Adrenal gland (tissue), 5 donors: ENCODE results near the gene PRIMA1.

ENCODE experiments used
- POLR2A ChIP-seq, 2 donors: fragments of 450-650 bp; IDR thresholded peaks; one replicate each; pipeline ENCODE4 v1.6.1; 2017; ENCODE audit warnings: antibody characterized with exemption in 2 of 2, mild to moderate bottlenecking in 2 of 2, moderate library complexity in 1 of 2
- TF ChIP-seq, protein P1 (sequence below), 6 experiments: fragments of 450-650 bp in 4 of 6; fragments of 200-600 bp in 2 of 6; sonication (generic) in 1 of 6; IDR thresholded peaks; 1 replicate in 5 of 6; 2 replicates in 1 of 6; pipeline versions ENCODE4 v1.5.1 to v1.8.0; 2016 to 2021; ENCODE audit warnings: antibody characterized with exemption in 6 of 6, mild to moderate bottlenecking in 2 of 6, moderate library complexity in 1 of 6
- donor health status: DM: no; HTN: no; CAD: no.

DNA sequence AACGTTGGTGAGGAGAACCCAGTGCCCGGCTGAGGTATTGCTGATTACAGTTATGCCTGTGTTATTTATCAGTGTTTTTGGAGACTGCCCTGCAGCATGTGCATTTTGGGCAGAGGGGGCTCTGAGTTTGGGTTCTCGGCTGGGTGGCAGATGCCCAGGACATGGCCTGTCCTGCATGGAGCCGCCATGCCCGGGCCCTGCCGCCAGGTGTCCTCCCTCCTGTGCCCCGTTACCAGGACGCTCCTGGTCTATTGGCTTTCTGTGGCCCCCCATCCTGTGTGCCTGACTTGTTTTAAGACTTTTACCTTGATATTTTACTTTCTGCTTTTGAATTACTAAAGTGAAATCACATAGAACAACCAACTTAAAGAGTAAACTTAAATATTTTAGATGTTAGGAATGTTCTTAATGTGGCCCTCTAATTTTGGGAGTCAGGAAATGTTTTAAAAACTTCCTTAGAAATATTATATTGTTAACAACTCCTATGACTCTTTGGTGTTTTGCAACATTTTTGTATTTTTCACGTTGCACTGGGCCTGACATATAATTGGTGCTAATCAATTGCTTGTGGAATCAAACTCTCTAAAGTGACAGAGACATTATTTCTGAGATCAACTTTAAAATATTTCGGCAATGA lies 51.8 kb downstream of the PRIMA1 start:
- TF ChIP-seq, protein P1, sequence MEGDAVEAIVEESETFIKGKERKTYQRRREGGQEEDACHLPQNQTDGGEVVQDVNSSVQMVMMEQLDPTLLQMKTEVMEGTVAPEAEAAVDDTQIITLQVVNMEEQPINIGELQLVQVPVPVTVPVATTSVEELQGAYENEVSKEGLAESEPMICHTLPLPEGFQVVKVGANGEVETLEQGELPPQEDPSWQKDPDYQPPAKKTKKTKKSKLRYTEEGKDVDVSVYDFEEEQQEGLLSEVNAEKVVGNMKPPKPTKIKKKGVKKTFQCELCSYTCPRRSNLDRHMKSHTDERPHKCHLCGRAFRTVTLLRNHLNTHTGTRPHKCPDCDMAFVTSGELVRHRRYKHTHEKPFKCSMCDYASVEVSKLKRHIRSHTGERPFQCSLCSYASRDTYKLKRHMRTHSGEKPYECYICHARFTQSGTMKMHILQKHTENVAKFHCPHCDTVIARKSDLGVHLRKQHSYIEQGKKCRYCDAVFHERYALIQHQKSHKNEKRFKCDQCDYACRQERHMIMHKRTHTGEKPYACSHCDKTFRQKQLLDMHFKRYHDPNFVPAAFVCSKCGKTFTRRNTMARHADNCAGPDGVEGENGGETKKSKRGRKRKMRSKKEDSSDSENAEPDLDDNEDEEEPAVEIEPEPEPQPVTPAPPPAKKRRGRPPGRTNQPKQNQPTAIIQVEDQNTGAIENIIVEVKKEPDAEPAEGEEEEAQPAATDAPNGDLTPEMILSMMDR (IDR thresholded peaks at IDR 0.05): no peak
- TF ChIP-seq POLR2A (IDR thresholded peaks at IDR 0.05): no peak
